ENCODE data around the gene SEC62. TPM values are rescaled to one million over a fixed set of nuclear protein-coding genes. Genes with fewer than 3 reads are reported as not detected.

The SEC62 gene
- total and polyA plus RNA-seq, 2 of the 4 experiments (the other 2 are of a cell fraction) = 33.2 to 36.6 TPM

GRCh38 chr3:170016057-170016456, 49.5 kb downstream of the SEC62 start:
- POLR2A ChIA-PET (ENCODE audit: unreplicated experiment) = no interaction called here
- Histone ChIP-seq H3K18ac (ENCODE audit: low read depth, low read length) (no peak overlapping the region), H4K5ac (ENCODE audit: low read depth, low read length) (no peak overlapping the region), H3K9me1 (ENCODE audit: insufficient read depth, low read length) (no peaks in the 10 kb centered on the region), H3K9me3 (ENCODE audit: control insufficient read depth, insufficient read depth, low read length) (no peaks in the 10 kb centered on the region), H2BK20ac (ENCODE audit: low read depth, low read length) (no peak overlapping the region), H2BK120ac (ENCODE audit: low read depth, low read length) (no peak overlapping the region), H3K4me3 (ENCODE audit: insufficient read depth, low read depth, low read length) (no peak overlapping the region), H3K4me1 (ENCODE audit: control insufficient read depth, insufficient read depth, low read length) (no peaks in the 10 kb centered on the region), H3K36me3 (ENCODE audit: control insufficient read depth, insufficient read depth, low read length) (no peaks in the 10 kb centered on the region), H3K9ac (ENCODE audit: low read depth, low read length) (no peak overlapping the region), H3K27ac (ENCODE audit: insufficient read depth, low read length) (no peak overlapping the region), H3K4ac (ENCODE audit: low read depth, low read length) (no peak overlapping the region), H4K91ac (ENCODE audit: insufficient read depth, low read depth, low read length) (no peak overlapping the region), H3K14ac (replicated peaks; ENCODE audit: low read depth, low read length) (no peak overlapping the region), H2BK5ac (ENCODE audit: low read depth, low read length, poor library complexity, severe bottlenecking) (no peak overlapping the region), H3K79me1 (ENCODE audit: low read depth in 1 of 2, low read length in 2 of 2) (no peaks in the 10 kb centered on the region), H4K20me1 (ENCODE audit: insufficient read depth, low read length) (no peaks in the 10 kb centered on the region), H3K27me3 (ENCODE audit: control insufficient read depth, insufficient read depth, low read length) (peaks cover 6% of the 10 kb centered on the region; the same call in 1 of the 2 replicates), H2AK5ac (ENCODE audit: low read depth, low read length) (no peak overlapping the region), H3K56ac (ENCODE audit: extremely low read depth, insufficient read depth, low read length) (no peak overlapping the region), H3K23ac (ENCODE audit: low read depth, low read length) (no peak overlapping the region), H3K4me2 (ENCODE audit: low read depth, low read length) (no peak overlapping the region), H4K8ac (ENCODE audit: low read depth in 2 of 2, low read length in 2 of 2) (no peak overlapping the region), H2BK15ac (ENCODE audit: low read depth, low read length) (no peak overlapping the region), H2AK9ac (replicated peaks; ENCODE audit: low read depth, low read length, poor library complexity) (no peak overlapping the region), H2AFZ (replicated peaks; ENCODE audit: low read length, poor library complexity) (no peak overlapping the region)
- intact Hi-C loops (cut with micrococcal nuclease) (no loop called here), dilution Hi-C loops (cut with HindIII; ENCODE audit: low sequenced_read_pairs, unreplicated experiment) (no loop called here), in situ Hi-C loops (cut with MboI; ENCODE audit: low sequenced_read_pairs) (no loop called here)
- no TSS peak for BruUV-seq (replicated peaks)
- TF ChIP-seq FOS (IDR thresholded peaks at IDR 0.05; ENCODE audit: low read depth, low read length) = no peak
- TF ChIP-seq CTCF (conservative IDR thresholded peaks at IDR 0.05; ENCODE audit: low read depth, low read length) = no peak
- TF ChIP-seq USF2 (IDR thresholded peaks at IDR 0.05; ENCODE audit: low read depth, low read length) = no peak
- no peak for TF ChIP-seq CHD1 (IDR thresholded peaks at IDR 0.05; ENCODE audit: low read depth, low read length)
- no peak for TF ChIP-seq MAZ (IDR thresholded peaks at IDR 0.05; ENCODE audit: borderline replicate concordance, low read depth, low read length)
- no peak for TF ChIP-seq SMC3 (IDR thresholded peaks at IDR 0.05; ENCODE audit: low read depth, low read length)
- no peak for TF ChIP-seq CEBPB (IDR thresholded peaks at IDR 0.05; ENCODE audit: low read depth, low read length)
- TF ChIP-seq RFX5 (IDR thresholded peaks at IDR 0.05; ENCODE audit: low read depth, low read length) = no peak
- TF ChIP-seq NFE2L2 (IDR thresholded peaks at IDR 0.05; ENCODE audit: low read depth, low read length) = no peak
- TF ChIP-seq MXI1 (IDR thresholded peaks at IDR 0.05; ENCODE audit: borderline replicate concordance, low read depth, low read length) = no peak
- no peak for TF ChIP-seq RAD21 (IDR thresholded peaks at IDR 0.05; ENCODE audit: low read length)
- TF ChIP-seq RCOR1 (IDR thresholded peaks at IDR 0.05; ENCODE audit: insufficient replicate concordance, low read length) = no peak
- ATAC-seq (ENCODE audit: low read depth) (no peak), DNase-seq (no peak)
- CTCF ChIA-PET = no interaction called here
- WGBS, 2 experiments (ENCODE audit: extremely low coverage in 2 of 2, insufficient read length in 1 of 2) = no CpG with 5 or more reads among the region's 3 CpGs
